Subcutaneous adipose tissue (tissue), 4 donors: ENCODE results near the gene ATP5PD. TPM values are rescaled to one million over a fixed set of nuclear protein-coding genes. Genes with fewer than 3 reads are reported as not detected.

ENCODE experiments used
- total RNA-seq, 4 donors: library from RNA; depleted of rRNA; stranded (reverse); fragments of >200 nt; gene quantifications; one replicate each; pipeline ENCODE4 v1.1.0, GENCODE V29; 2016
- TF ChIP-seq, protein P1 (sequence below): fragments of 450-650 bp; IDR thresholded peaks from one replicate; pipeline ENCODE4 v1.5.1; 2016; ENCODE audit warnings: low read depth, mild to moderate bottlenecking, control low read depth, antibody characterized with exemption, moderate library complexity

ATP5PD gene
- total RNA-seq, 4 donors from 2014 or later, result 236 to 509 (median 283) TPM

DNA sequence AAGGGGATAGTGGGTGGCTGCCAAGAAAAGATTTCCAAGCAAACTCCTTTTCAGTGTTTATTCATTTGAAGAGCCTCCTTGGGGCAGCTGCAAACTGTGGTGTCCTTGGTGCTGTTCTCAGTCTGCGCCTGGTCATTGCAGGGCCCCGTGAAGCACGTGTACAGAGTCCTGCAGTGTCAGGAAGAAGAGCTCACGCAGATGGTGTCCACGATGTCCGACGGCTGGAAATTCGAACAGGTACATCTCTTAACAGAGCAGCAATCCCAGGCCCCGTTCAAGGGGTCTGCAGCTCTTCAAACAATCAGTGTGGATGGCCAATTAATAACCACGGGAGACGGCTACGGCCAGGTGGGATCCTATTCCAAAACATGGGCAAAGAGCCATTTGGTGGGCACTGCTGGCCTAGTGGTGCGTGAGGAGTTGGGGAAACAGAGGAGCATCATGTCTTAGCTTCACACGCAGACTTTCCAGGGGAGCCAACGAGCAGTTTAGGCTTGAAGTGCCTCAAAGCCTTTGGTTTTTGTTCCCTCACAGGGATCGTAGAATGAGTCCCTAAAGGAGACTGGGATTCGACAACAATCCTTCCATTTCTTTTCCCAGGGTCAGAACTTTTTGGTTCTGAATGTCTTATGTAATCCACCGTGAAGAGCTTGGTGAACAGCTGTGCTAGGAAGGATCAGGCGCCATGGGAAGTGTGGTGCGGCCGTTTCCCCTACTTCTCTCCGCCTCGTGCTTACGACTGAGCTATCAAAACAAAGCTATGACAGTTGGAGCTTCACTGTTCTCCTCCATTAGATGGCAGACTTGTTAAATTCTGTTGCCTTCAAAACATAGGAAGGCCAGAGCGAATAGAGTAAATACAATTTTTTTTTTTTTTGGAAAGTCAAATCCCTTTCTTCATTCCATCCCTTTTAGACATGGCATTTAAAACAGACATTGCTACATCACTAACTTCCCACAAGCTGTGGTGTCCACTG, 12.9 kb upstream of the ATP5PD start:
- TF ChIP-seq, protein P1, sequence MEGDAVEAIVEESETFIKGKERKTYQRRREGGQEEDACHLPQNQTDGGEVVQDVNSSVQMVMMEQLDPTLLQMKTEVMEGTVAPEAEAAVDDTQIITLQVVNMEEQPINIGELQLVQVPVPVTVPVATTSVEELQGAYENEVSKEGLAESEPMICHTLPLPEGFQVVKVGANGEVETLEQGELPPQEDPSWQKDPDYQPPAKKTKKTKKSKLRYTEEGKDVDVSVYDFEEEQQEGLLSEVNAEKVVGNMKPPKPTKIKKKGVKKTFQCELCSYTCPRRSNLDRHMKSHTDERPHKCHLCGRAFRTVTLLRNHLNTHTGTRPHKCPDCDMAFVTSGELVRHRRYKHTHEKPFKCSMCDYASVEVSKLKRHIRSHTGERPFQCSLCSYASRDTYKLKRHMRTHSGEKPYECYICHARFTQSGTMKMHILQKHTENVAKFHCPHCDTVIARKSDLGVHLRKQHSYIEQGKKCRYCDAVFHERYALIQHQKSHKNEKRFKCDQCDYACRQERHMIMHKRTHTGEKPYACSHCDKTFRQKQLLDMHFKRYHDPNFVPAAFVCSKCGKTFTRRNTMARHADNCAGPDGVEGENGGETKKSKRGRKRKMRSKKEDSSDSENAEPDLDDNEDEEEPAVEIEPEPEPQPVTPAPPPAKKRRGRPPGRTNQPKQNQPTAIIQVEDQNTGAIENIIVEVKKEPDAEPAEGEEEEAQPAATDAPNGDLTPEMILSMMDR, result no peak

DNA sequence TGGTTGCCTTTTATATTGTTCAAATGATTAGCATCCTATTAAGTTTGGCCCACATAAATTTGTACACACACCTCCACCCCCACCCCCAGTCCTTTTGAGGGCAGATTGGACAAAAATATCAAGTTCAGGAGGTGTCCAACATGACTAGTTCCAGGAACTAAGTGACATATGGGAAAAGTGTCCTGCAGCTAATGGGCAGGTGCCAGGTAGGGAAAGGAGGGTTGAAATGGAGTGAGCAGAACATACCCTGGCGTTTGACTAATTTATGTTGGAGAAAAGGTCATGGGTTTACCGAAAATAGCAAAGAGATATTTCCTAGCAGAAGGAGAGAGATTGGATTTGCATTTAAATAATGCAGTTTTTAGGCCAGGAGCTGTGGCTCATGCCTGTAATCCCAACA, 5.2 kb upstream of the ATP5PD start:
- TF ChIP-seq, protein P1, result no peak

DNA sequence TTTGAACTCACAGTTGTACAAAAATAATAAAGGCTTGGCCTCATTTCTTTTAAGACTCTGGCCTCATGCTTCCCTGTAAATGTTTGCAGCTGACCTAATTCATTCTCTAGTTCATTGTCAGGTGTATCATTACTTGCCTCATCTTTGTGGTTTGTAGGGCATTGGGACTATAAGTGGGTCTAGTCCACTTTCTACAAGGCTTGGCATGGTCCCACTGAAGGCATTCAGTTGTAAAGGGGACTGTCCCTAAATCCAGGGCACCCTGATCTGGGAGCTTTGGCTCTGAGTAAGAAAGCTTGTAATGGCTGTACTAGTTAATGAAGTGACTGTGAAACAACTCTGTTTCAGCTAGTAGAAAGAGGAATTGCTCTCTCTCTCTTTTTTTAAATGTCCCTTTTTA, 2.9 kb upstream of the ATP5PD start:
- TF ChIP-seq, protein P1, result no peak

DNA sequence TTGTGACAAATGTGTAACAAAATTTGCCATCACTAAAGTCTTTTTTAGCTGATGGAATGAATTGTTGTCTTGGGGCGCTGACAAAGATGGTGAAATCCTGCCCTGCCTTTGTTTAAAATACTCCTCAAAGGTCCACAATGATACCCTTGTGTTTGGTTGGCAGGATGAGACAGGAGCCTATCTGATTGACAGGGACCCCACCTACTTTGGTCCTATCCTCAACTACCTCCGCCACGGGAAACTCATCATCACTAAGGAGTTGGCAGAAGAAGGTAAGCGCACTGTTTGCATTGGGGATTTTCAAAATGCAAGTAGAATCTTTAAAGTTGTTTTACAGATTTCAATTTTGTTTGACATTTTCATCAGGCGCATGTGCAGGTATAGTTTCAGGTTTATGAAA, 2.3 kb upstream of the ATP5PD start:
- TF ChIP-seq, protein P1, result no peak

DNA sequence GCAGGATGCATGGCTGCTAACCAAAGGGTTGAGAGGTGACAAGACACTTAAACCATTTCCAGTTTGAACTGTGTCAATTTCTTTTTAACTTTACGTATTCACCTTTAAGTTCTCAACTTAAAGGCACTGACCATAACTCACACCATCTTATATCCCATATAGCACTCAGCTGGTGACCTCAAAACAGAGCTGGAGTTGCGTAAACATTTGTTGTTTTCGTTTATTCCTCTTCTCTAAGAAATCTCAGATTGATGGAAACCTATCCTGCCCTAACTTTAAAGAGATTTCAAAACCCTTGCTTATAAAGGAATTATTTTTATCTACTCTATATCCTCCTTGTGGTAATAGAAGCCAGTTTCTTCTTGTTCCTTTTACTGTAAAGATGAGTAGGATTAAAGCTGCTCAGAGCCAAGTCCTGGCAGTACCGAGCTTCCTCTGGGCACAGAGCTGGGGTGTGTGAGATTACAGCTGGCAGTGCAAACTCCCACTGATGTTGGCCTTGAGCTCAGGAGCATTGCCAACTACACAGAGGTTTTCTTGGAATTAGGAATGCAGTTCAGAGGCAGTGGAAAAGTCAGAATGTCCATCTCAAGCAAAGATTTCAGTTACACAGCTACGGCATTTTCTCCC, 1.6 kb upstream of the ATP5PD start:
- TF ChIP-seq, protein P1, result no peak

DNA sequence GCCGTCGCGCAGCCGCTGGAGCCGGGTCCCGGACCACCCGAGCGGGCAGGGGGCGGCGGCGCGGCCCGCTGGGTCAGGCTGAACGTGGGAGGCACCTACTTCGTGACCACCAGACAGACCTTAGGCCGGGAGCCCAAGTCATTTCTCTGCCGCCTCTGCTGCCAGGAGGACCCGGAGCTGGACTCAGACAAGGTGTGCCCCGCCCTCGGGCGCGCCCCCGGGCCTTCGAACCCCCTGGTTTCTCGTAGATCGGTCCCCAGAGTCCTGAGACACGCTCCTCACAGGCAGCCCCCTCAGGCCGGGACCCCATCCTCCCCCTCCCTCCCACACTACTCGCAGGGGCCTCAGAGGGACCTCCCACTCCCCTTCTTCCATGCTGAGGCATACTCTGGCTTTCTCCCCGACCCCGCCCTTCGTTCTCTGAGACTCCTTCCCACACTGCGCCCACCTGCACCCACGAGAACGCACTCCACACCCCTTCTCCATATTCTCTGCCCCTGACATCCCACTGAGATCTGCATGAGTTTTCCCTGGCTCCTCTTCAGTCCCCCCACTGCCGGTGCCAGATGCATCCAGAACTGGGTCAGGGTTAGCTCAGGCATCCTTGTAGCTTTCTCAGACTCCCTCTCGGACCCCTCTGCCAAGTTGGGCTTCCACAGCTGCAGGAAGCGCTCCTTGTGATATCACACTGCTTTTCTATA, 779 bp upstream of the ATP5PD start:
- TF ChIP-seq, protein P1, result no peak

DNA sequence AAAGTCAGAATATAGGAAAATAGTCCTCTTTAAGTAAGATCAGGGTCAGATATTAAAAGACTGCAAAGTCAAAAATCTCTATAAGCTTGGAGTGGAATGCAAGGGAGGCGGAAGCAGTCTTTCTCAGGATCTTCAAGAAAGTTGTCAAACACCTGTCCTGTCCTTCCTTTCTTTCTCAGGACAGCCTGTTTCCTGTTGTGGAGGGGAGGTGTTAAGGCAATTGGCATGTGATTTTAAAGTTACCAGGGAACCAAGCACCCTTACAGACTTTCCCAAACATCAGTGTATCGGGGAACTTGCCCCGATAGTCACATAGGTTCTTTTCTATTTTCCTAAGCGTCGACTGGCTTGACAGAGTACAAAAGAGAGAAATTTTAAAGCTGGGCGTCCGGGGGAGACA, 2.1 kb downstream of the ATP5PD start:
- TF ChIP-seq, protein P1, result no peak
